ENCODE data around the gene UBE3C.

UBE3C gene

DNA sequence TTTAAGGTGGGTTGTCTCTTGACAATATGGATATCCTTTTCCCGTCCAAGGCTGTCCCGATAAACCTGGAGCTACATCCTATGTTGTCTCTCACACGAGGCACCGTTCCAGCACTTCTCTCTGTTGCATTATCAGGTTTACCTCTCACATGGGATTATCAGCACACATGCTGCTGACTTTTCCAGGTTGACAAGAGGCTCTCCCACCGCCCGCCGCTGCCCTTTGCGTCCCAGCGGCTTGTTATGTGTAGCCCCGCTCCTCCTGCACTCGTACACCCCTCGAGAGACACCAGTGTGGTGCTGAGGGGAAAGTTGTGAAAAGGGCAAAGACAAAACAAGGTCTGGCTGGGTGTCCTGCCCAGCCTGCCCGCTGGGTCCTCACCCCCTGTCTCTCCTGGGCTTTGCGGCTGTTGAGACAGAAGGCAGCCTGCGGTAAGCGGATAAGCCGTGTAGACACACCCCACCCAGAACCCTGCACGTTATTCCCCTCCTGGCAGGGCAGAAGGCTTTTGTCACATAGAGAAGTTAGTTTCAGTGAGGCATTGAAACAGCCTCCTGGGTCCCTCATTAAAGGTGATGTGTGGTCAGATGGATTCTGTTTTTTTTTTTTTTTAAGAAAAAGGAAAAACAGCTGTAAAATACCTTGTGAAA is 38.7 kb downstream of the UBE3C start:
- DNase-seq (ENCODE audit: low spot score), result no peak

GRCh38 chr7:157177983-157178381 is 39.3 kb downstream of the UBE3C start:
- no peak for DNase-seq (ENCODE audit: low spot score)

DNA sequence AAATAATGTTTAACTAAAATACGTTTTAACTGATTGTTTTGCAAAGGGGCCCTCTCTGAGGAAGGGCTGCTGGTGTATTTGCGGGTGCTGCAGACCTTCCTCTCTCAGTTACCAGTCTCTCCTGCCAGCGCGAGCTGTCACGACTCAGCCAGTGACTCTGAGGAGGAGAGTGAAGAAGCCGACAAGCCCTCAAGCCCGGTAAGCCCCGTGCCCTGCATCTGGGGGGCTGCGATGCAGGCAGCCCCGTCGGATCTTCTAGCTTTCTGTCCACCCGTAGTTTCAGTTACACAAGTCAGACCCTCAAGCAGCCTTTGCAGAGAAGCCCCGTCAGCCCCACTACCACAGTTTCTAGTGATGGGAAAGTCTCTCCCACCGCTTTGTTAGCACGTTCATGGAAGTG is 45.1 kb downstream of the UBE3C start:
- DNase-seq (ENCODE audit: low spot score), result no peak

GRCh38 chr7:157188091-157188665 is 49.5 kb downstream of the UBE3C start:
- no peak for DNase-seq (ENCODE audit: low spot score)

DNA sequence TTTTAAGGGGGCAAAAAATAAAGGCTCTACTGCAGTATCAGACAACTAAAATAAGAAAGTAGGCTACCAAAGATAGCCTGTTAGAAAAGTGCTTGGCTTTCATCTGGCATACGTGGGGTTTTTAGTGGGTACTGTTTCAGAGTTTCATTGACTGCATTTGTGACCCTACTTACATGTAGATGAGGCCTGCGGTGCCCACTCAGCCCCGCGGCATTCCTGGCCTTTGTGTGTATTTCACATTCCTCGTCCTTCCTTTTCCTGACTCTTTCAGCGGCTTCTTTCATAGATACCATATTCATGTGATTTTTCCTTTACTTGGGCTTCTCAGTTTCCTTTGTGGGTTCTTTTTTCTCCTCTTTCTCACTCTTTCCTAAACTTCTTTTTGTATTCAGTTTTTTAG is 50.7 kb downstream of the UBE3C start:
- no peak for DNase-seq (ENCODE audit: low spot score)

GRCh38 chr7:157192861-157193260 is 54.1 kb downstream of the UBE3C start:
- no peak for DNase-seq (ENCODE audit: low spot score)

DNA sequence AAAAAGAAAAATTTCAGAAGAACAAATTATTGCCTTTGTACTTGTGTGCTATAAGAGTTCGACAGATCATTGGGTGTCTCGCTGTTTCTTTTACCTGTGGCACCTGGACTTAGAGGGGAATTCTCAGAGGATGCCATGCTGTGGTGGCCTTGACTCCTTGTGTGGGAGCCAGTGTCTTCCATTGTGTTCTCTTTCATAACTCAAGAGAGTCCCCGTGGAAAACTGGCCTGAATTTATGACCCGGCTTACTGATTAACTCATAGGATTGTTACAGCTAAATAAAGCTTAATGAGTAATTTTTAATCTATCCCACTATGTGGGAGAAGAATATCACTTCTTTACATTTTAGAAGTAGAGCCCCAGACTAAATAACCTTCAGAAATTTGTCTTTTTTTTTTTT is 54.5 kb downstream of the UBE3C start:
- DNase-seq (ENCODE audit: low spot score), result no peak

GRCh38 chr7:157194948-157195347 is 56.2 kb downstream of the UBE3C start:
- no peak for DNase-seq (ENCODE audit: low spot score)

- DNase-seq (ENCODE audit: low spot score), result no peak
Observed at GRCh38 chr7:157195868-157196267, 57.1 kb downstream of the UBE3C start.

DNA sequence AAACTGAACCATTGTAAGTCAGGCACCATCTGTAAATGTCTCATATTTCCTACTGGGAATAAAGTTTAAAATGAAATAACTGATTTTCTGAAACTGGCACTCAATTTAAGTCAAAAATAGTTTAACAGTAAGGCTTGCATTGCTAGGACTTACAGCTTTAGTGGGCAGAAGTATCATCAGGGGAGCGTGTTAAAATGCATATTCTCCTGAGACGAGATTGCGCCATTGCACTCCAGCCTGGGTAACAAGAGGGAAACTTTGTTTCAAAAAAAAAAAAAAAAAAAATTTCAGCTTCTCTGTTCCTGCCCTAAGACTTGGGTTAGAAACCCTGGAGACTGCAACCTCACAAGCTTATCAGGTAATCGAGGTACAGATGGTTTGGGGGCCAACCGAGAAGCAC is 65.4 kb downstream of the UBE3C start:
- DNase-seq (ENCODE audit: low spot score), result no peak

DNA sequence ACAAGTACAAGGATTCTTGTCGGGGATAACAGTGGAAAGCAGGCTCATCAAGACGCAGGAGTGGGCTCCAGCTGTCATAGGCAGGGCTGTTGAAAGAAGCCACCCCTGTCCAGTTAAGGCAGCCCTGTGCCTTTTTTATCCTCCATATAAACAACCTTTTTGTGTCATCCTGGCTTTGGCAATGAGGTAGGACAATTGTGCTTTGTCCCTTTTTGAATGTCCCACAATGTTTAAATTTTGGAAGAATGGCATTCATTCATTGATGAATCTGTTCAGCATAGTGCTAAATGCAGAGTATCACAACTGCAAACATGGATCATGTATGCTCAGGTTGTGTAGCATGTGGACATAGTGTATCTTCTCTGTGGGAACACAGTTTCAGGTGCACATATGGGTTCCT is 66.7 kb downstream of the UBE3C start:
- DNase-seq (ENCODE audit: low spot score), result peak; percentile 16

DNA sequence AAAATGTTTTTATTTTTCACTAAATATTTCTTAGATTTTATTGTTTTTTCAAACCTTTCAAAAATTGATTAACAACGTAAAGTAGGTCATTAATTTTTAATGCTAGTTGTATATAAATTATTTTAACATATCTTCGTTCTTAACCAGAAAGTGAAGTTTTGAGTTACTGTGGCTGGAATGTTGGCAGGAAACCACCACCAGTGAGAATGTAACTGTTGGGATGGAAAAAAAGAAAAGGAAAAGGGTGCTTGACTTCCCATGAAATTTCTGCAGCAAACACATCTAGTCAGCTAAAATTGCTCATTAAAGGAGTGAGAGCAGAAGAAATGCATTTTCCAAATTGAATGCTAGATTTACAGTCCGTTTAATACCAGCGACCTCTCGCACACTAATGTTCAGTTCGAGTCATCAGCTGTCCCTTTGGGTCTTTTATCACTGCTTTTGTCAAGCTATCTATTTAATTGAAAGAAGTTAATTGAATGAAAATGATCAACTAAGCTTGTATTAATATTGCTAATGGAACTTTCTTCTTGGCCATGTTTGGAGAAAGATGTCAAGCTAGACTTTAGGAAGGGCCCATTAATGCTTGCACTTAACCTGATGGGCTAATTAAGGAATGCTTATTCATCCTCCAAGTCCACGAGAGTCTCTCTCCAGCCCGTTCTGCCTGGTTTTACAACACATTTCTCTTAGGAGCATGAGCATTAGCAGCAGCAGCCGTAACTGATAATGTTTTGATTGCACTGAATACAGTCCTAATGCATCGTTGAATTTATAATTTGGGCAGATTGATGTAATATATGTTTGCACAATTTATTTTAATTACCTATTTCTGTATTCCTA is 70.1 kb downstream of the UBE3C start:
- DNase-seq (ENCODE audit: low spot score), result no peak

DNA sequence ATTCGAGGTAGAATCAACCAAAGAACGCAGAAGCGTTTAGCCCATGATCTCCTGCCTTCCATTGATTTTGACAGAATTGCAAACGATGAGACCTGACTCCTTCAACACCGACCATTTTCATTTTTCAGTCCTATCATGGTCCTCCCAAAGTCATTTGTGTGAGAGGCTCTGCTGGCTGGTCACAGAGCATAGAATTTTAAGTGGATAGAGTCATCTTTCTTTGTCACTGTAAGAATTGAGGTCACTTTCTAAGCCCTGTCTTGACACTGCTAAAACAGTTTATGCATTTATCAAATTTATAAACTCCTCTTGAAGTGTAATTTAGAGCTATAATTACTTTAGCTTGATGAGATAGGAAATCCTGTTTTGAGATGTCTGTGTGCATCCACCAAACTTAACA is 72.0 kb downstream of the UBE3C start:
- no peak for DNase-seq (ENCODE audit: low spot score)

GRCh38 chr7:157211690-157212089 is 73.0 kb downstream of the UBE3C start:
- DNase-seq (ENCODE audit: low spot score), result no peak

- DNase-seq (ENCODE audit: low spot score), result no peak
Observed at GRCh38 chr7:157219154-157219553, 80.4 kb downstream of the UBE3C start.

DNA sequence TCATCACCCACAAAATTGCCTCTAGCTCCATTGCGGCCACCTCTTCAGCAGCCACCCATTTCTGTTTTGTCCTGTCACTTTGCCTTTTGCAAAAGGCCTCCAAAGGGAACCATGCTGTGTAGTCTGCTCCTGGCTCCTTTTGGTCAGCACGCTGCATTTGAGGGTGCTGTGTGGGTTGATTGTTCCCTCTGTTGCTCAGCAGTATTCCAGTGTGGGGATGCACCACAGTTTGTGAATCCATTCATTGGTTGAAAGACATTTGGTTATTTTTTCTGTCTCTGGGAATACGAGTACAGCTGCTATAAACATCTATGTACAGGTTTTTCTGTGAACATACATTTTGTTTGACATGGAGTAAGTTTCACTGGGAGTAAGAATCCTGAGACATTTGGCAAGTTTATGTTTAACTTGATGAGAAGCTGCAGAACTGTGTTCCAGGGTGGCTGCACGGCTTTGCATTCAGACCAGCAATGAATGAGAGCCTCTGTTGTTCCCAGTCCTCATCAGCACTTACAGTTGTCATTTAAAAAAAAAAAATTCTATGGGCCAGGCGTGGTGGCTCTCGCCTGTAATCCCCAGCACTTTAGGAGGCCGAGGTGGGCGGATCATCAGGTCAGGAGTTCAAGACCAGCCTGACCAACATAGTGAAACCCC is 82.3 kb downstream of the UBE3C start:
- peak; percentile 43 for DNase-seq (ENCODE audit: low spot score)

- DNase-seq (ENCODE audit: low spot score), result no peak
Observed at GRCh38 chr7:157222687-157223086, 84.0 kb downstream of the UBE3C start.

DNA sequence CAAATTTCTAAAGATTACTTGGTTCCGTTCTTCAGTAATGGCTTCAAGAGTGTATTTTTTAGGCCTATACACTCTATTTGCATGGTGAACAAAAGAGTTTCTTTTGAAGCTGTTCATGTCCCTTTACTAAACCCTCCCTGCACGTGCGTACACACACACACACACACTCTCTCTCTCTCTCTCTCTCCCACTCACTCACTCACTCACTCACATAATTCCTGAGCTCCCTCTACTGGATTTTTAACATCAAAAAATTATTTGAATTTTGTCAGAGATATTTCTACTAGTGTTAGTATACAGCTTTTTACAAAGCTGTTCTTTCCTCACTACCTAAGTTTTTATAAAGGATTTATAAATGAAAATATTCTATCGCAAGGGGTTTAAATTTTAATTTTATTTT is 85.9 kb downstream of the UBE3C start:
- peak; percentile 29 for DNase-seq (ENCODE audit: low spot score)

GRCh38 chr7:157228864-157229422 is 90.2 kb downstream of the UBE3C start:
- DNase-seq (ENCODE audit: low spot score), result no peak

DNA sequence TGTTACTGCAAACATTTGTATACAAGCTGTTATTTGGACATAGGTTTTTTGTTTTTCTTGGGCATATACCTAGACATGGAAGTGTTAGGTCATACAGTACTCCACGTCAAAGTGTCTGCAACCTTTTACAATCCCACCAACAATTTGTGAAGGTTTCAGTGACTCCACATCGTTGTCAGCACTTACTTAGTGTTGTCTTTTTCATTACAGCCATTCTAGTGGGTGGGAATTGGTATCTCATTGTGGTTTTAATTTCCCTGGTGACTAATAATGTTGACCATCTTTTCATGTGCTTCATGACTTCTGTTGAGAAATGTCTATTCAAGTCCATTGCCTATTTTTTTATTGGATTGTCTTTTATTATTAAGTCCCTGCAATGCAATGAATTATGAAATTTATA is 95.0 kb downstream of the UBE3C start:
- no peak for DNase-seq (ENCODE audit: low spot score)

DNA sequence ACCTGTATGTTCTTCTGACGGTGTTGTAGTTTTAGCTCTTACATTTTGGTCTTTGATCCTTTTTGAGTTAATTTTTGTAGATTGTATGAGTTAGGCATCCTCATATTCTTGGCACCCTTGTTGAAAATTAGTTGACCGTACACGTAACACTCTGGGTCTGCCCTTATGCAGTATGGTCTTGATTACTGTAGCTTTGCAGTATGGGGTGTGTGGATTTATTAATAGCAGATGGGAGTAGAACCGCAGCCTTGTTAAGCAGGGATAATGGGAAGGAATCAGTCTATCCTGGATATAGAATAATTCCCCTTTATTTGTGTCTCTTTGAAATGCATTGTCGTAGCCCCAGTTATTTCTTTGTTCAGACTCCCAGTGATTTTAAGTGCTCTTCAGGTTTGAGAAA is 95.5 kb downstream of the UBE3C start:
- no peak for DNase-seq (ENCODE audit: low spot score)
